PFSK-1 (cell line): ENCODE data around the gene PEAK3.

ENCODE experiments used
- FOXP2 ChIP-seq: optimal IDR thresholded peaks from 2 replicates; pipeline ENCODE3; 2011; ENCODE audit warnings: borderline replicate concordance, control low read depth, inconsistent platforms; ENCODE audit not compliant: insufficient read depth; ENCODE audit errors: extremely low read length, extremely low read depth
- POLR2AphosphoS5 ChIP-seq: IDR thresholded peaks from 2 replicates; pipeline ENCODE4 v1.6.1; 2012; ENCODE audit warnings: low read depth, mild to moderate bottlenecking, control low read depth, low read length, moderate library complexity
- SIN3A ChIP-seq: IDR thresholded peaks from 2 replicates; pipeline ENCODE4 v1.6.1; 2012; ENCODE audit warnings: mild to moderate bottlenecking, low read length, moderate library complexity, borderline replicate concordance; ENCODE audit not compliant: insufficient read depth
- TAF1 ChIP-seq: IDR thresholded peaks from 2 replicates; pipeline ENCODE4 v1.6.1; 2012; ENCODE audit warnings: low read length, control low read depth, borderline replicate concordance; ENCODE audit not compliant: insufficient read depth
- TF ChIP-seq, protein P1 (sequence below), 2 experiments: IDR thresholded peaks; 2 replicates each; pipeline versions ENCODE4 v1.6.1 to v1.8.0; 2011 to 2012; ENCODE audit warnings: low read depth in 2 of 2, low read length in 2 of 2, control low read depth in 1 of 2, inconsistent platforms in 1 of 2, mild to moderate bottlenecking in 1 of 2, moderate library complexity in 1 of 2; ENCODE audit not compliant: insufficient read depth in 1 of 2

The PEAK3 gene

DNA sequence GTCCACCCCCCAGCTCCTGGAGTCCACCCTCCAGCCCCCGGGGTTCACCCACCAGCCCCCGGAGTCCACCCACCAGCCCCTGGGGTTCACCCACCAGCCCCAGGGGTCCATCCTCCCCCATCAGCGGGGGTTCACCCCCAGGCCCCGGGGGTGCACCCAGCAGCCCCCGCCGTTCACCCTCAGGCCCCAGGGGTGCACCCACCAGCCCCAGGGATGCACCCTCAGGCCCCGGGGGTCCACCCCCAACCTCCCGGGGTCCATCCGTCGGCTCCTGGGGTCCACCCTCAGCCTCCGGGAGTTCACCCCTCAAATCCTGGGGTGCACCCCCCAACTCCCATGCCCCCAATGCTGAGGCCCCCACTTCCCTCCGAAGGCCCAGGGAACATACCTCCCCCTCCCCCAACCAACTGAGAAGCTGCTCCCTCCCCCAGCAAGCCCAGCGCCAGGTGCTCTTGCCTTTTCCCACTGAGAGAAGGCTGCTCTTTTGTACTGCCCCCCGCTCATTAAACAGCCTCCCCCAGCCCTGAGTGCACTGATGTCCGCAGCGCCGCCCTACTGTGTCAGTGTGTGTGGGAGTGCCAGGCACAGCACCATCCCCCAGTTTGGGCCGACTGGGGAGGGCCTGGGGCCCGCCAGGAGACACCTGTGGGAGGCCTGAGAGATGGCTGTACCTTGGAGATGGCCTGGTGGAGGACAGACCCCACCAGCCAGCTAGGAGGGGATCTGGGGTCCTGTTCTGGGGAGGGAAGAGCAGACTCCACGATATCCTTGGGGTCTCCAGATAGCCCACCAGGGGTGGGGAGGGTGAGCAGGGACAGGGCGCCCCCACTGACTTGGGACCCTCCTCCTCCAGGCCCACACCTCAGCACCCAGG is 33.6 kb downstream of the PEAK3 start:
- TF ChIP-seq FOXP2 (no peak), TAF1 (no peak), SIN3A (no peak), POLR2AphosphoS5 (no peak)
- TF ChIP-seq, protein P1, sequence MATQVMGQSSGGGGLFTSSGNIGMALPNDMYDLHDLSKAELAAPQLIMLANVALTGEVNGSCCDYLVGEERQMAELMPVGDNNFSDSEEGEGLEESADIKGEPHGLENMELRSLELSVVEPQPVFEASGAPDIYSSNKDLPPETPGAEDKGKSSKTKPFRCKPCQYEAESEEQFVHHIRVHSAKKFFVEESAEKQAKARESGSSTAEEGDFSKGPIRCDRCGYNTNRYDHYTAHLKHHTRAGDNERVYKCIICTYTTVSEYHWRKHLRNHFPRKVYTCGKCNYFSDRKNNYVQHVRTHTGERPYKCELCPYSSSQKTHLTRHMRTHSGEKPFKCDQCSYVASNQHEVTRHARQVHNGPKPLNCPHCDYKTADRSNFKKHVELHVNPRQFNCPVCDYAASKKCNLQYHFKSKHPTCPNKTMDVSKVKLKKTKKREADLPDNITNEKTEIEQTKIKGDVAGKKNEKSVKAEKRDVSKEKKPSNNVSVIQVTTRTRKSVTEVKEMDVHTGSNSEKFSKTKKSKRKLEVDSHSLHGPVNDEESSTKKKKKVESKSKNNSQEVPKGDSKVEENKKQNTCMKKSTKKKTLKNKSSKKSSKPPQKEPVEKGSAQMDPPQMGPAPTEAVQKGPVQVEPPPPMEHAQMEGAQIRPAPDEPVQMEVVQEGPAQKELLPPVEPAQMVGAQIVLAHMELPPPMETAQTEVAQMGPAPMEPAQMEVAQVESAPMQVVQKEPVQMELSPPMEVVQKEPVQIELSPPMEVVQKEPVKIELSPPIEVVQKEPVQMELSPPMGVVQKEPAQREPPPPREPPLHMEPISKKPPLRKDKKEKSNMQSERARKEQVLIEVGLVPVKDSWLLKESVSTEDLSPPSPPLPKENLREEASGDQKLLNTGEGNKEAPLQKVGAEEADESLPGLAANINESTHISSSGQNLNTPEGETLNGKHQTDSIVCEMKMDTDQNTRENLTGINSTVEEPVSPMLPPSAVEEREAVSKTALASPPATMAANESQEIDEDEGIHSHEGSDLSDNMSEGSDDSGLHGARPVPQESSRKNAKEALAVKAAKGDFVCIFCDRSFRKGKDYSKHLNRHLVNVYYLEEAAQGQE (IDR thresholded peaks at IDR 0.05; ENCODE audit: insufficient read depth in 1 of 2, low read depth in 2 of 2, low read length in 2 of 2), result no peak

DNA sequence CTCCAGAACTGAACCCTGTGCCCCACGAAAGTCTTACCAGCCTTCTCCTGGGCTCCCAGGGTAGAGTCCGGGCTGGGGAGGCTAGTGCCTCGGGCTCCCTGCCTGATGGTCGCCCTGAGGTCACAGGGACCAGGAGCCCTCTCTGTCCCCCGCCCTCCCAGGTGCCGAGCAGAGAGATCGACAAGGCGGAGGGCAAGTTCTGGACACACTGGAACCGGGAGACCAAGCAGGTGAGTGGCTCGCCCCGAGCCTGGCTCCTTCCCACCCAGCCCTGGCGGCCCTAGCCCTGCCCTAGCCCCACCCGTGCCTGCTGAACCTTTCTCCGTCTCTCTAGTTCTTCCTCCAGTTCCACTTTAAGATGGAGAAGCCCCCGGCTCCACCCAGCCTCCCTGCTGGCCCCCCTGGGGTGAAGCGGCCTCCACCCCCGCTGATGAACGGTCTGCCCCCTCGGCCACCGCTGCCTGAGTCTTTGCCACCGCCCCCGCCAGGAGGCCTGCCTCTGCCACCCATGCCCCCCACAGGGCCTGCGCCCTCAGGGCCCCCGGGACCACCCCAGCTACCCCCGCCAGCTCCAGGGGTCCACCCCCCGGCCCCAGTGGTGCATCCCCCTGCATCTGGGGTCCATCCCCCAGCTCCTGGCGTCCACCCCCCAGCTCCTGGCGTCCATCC is 34.4 kb downstream of the PEAK3 start:
- TF ChIP-seq TAF1, result no peak
- TF ChIP-seq, protein P1 (IDR thresholded peaks at IDR 0.05; ENCODE audit: insufficient read depth in 1 of 2, low read depth in 2 of 2, low read length in 2 of 2), result no peak
- no peak for TF ChIP-seq POLR2AphosphoS5
- TF ChIP-seq SIN3A, result no peak
- no peak for TF ChIP-seq FOXP2

DNA sequence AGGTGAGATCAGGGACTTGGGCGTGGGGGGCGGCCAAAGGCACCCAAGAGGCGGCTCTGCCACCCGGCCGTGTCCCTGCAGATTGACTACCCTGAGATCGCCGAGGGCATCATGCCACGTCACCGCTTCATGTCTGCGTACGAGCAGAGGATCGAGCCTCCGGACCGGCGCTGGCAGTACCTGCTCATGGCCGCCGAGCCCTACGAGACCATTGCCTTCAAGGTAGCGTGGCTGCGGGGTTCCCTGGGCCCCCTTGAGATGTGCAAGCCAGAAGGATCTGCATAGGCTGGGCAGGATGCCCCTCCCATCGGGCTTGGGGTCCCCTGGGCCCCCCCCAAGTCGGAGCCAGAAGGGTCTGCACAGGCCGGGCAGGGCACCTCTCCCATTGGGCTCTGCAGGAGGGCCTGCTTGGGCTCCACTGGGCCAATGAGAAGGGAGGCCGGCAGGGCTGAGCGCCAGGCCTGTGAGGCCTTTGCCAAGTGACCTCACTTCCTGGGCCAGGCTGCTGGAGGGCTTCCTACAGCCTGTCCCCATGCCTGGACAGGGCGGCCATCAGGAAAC is 35.1 kb downstream of the PEAK3 start:
- no peak for TF ChIP-seq TAF1
- TF ChIP-seq, protein P1 (IDR thresholded peaks at IDR 0.05; ENCODE audit: insufficient read depth in 1 of 2, low read depth in 2 of 2, low read length in 2 of 2), result no peak
- TF ChIP-seq POLR2AphosphoS5, result no peak
- no peak for TF ChIP-seq SIN3A
- TF ChIP-seq FOXP2, result no peak

DNA sequence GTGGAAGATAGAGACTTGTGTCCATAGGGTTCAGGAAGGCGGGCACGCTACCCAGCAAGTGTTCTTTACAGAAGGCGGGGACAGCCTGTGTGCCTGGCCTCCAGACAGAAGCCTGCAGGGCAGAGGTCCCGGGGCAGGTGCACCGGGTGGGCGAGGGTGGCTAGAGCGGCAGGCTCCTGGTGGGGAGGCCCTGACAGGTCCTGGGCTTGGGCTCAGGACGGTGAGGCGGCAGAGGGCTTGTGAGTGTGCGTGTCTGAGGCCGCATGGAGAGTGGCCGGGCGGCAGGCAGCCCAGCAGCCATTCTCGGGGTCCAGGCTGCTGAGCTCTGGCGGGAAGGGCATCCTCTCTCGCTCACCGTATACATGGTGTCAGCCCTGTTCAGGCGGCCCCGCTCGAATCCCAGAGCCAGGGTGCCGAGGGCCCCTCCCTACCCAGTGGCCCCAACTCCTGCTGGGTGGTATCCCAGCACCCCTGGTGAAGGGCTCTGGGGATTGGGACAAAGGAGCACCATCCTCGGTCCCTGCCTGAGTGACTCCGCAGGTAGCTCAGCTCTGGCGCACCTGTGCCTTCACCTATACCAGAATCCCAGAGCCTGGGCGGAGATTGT is 35.9 kb downstream of the PEAK3 start:
- TF ChIP-seq TAF1 (no peak), SIN3A (no peak), POLR2AphosphoS5 (no peak), FOXP2 (no peak)
- TF ChIP-seq, protein P1 (IDR thresholded peaks at IDR 0.05; ENCODE audit: insufficient read depth in 1 of 2, low read depth in 2 of 2, low read length in 2 of 2), result no peak
